HepG2 (cell line): ENCODE data around the gene COL18A1. TPM values are rescaled to one million over a fixed set of nuclear protein-coding genes. Genes with fewer than 3 reads are reported as not detected.

Experiments used
- CAMTA2 ChIP-seq: sonication (generic); formaldehyde crosslinking; IDR thresholded peaks from 2 replicates; pipeline ENCODE4 v1.4.0; 2020; ENCODE audit warnings: mild to moderate bottlenecking, missing genetic modification reagents, borderline replicate concordance
- CHCHD3 ChIP-seq: sonication (generic); formaldehyde crosslinking; IDR thresholded peaks from 2 replicates; pipeline ENCODE4 v1.8.0; 2022; ENCODE audit warnings: mild to moderate bottlenecking, missing genetic modification reagents, moderate library complexity
- CREM ChIP-seq, 2 experiments: sonication (generic) in 1 of 2; formaldehyde crosslinking in 1 of 2; IDR thresholded peaks; 2 replicates each; pipeline versions ENCODE4 v1.4.0 to v1.6.1; 2016 to 2020; ENCODE audit warnings: antibody characterized with exemption in 1 of 2, mild to moderate bottlenecking in 1 of 2, missing genetic modification reagents in 1 of 2
- HMG20A ChIP-seq: IDR thresholded peaks from 2 replicates; pipeline ENCODE4 v1.6.1; 2016; ENCODE audit warnings: borderline replicate concordance
- HNRNPUL1 ChIP-seq: fragments of 200-400 bp; formaldehyde crosslinking; IDR thresholded peaks from 2 replicates; pipeline ENCODE4 v1.6.1; 2017; ENCODE audit warnings: low read depth, mild to moderate bottlenecking, low read length, moderate library complexity
- KAT2B ChIP-seq: fragments of 150-350 bp; IDR thresholded peaks from 2 replicates; pipeline ENCODE4 v1.6.1; 2014; ENCODE audit warnings: low read depth, low read length, borderline replicate concordance
- MIXL1 ChIP-seq: IDR thresholded peaks from 2 replicates; pipeline ENCODE4 v1.6.1; 2016
- MTF2 ChIP-seq: sonication (generic); formaldehyde crosslinking; IDR thresholded peaks from 2 replicates; pipeline ENCODE4 v1.5.0; 2020; ENCODE audit warnings: missing genetic modification reagents, borderline replicate concordance
- PRMT3 ChIP-seq: sonication (generic); formaldehyde crosslinking; IDR thresholded peaks from 2 replicates; pipeline ENCODE4 v1.8.1; 2022; ENCODE audit warnings: low read depth, mild to moderate bottlenecking, moderate library complexity, missing genetic modification reagents, borderline replicate concordance
- RNF2 ChIP-seq: fragments of 450-650 bp; conservative IDR thresholded peaks from 2 replicates; pipeline ENCODE4 v1.6.1; 2016; ENCODE audit warnings: low read depth
- SP2 ChIP-seq: sonication (generic); formaldehyde crosslinking; IDR thresholded peaks from 2 replicates; pipeline ENCODE4 v1.5.1; 2020; ENCODE audit warnings: mild to moderate bottlenecking, missing genetic modification reagents
- SYNCRIP ChIP-seq: fragments of 200-400 bp; formaldehyde crosslinking; IDR thresholded peaks from 2 replicates; pipeline ENCODE4 v1.6.1; 2018; ENCODE audit warnings: mild to moderate bottlenecking, low read depth, low read length; ENCODE audit not compliant: insufficient read depth
- ZNF225 ChIP-seq: sonication (generic); formaldehyde crosslinking; IDR thresholded peaks from 2 replicates; pipeline ENCODE4 v1.4.0; 2020; ENCODE audit warnings: mild to moderate bottlenecking, missing genetic modification reagents
- ZNF431 ChIP-seq: sonication (generic); formaldehyde crosslinking; IDR thresholded peaks from 2 replicates; pipeline ENCODE4 v1.9.0; 2022; ENCODE audit warnings: missing genetic modification reagents, low read depth, mild to moderate bottlenecking, borderline replicate concordance
- ZNF660 ChIP-seq: sonication (generic); formaldehyde crosslinking; IDR thresholded peaks from 2 replicates; pipeline ENCODE4 v1.5.1; 2020; ENCODE audit warnings: mild to moderate bottlenecking, low read depth, missing genetic modification reagents, borderline replicate concordance
- ZNF772 ChIP-seq: sonication (generic); formaldehyde crosslinking; IDR thresholded peaks from 2 replicates; pipeline ENCODE4 v1.5.0; 2020; ENCODE audit warnings: mild to moderate bottlenecking, missing genetic modification reagents
- polyA plus RNA-seq, 8 experiments: library from polyadenylated mRNA; depleted of rRNA in 3 of 8; stranded (reverse) in 7 of 8; unstranded in 1 of 8; fragments of >200 nt; fragmentation: Illumina TruSeq in 4 of 8; extraction: Trizol in 4 of 8; gene quantifications; 2 replicates each; pipeline versions ENCODE4 v1.2.1 to v1.2.3, GENCODE V29; 2011 to 2016; ENCODE audit warnings: low read depth in 4 of 8, missing spikeins in 1 of 8, mixed read lengths in 1 of 8; ENCODE audit not compliant: insufficient read depth in 1 of 8
- total RNA-seq, 5 experiments: library from RNA; depleted of rRNA; stranded (reverse); fragments of >200 nt; fragmentation: Illumina TruSeq; extraction: Trizol; gene quantifications; 2 replicates each; pipeline ENCODE4 v1.2.3, GENCODE V29; 2016; ENCODE audit warnings: low read depth in 1 of 5
- TF ChIP-seq, protein P1 (sequence below), 2 experiments: sonication (generic) in 1 of 2; formaldehyde crosslinking in 1 of 2; IDR thresholded peaks; 2 replicates each; pipeline versions ENCODE4 v1.4.0 to v1.6.1; 2018 to 2020; ENCODE audit warnings: missing genetic modification reagents in 2 of 2, borderline replicate concordance in 1 of 2, low read depth in 1 of 2, mild to moderate bottlenecking in 1 of 2, missing biosample characterization in 1 of 2
- TF ChIP-seq, protein P2 (sequence below): IDR thresholded peaks from 2 replicates; pipeline ENCODE4 v1.6.1; 2018; ENCODE audit warnings: missing genetic modification reagents, mild to moderate bottlenecking, missing compliant biosample characterization
- TF ChIP-seq, protein P3 (sequence below): sonication (generic); formaldehyde crosslinking; IDR thresholded peaks from 2 replicates; pipeline ENCODE4 v1.8.1; 2023; ENCODE audit warnings: mild to moderate bottlenecking, inconsistent platforms, moderate library complexity, missing genetic modification reagents, borderline replicate concordance
- TF ChIP-seq, protein P4 (sequence below): sonication (generic); formaldehyde crosslinking; conservative IDR thresholded peaks from 2 replicates; pipeline ENCODE4 v1.4.0; 2020; ENCODE audit warnings: missing genetic modification reagents

COL18A1 gene
- total and polyA plus RNA-seq, 2 of the 13 experiments (the other 11 are each of a cell fraction or from before 2014, with no cell fraction given) = 79.0 to 102 TPM

DNA sequence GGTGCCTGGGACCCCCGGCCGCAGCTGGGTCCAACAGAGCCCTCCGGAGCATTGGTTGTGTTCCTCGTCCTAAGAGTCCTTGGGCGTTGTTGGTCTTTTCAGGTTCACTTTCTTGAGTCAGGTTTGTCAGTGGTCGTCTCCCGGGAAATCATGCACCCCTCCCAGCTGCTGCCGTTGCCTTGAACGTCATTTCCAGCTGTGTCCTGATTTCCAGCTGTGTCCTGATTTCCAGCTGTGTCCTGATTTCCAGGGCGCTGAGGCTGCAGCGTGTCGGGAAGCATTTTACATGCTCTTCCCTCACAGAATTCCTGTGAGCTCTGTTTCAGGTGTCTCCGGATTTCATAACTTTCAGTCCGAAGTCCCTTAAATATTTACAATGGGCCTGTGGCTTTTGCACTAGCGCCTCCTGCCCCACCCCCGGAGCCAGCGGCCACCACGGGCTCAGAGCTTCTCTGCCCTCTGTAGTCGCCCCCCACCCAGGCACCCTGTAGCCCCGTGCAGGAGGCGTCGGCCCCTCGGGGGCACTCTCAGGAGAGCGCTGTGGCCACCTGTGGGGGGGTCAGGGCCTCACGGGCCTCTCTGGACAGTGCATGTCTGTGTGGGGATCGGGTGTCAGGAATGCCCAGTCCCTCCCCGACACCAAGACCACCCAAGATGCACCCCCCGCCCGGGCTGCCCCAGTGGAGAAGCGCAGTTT is 66.7 kb downstream of the COL18A1 start (continued):
- no peak for TF ChIP-seq PRMT3 (CRISPR knock-in tag)
- no peak for TF ChIP-seq SYNCRIP
- peak; percentile 91 for TF ChIP-seq RNF2
- TF ChIP-seq ZNF431 (CRISPR knock-in tag) = 0 out of 2 replicates have a peak, but pooled peaks have one; percentile 66
- no peak for TF ChIP-seq ZNF660
- TF ChIP-seq SP2 (CRISPR knock-in tag) = no peak
- TF ChIP-seq, protein P1, sequence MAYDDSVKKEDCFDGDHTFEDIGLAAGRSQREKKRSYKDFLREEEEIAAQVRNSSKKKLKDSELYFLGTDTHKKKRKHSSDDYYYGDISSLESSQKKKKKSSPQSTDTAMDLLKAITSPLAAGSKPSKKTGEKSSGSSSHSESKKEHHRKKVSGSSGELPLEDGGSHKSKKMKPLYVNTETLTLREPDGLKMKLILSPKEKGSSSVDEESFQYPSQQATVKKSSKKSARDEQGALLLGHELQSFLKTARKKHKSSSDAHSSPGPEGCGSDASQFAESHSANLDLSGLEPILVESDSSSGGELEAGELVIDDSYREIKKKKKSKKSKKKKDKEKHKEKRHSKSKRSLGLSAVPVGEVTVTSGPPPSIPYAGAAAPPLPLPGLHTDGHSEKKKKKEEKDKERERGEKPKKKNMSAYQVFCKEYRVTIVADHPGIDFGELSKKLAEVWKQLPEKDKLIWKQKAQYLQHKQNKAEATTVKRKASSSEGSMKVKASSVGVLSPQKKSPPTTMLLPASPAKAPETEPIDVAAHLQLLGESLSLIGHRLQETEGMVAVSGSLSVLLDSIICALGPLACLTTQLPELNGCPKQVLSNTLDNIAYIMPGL (CRISPR knock-in tag; IDR thresholded peaks at IDR 0.05; ENCODE audit: borderline replicate concordance in 1 of 2, low read depth in 1 of 2) = peak in 1 of 2 experiments; percentile 22; a peak in 1 of 4 replicates
- no peak for TF ChIP-seq CAMTA2 (CRISPR knock-in tag)
- TF ChIP-seq KAT2B = no peak
- TF ChIP-seq, protein P2, sequence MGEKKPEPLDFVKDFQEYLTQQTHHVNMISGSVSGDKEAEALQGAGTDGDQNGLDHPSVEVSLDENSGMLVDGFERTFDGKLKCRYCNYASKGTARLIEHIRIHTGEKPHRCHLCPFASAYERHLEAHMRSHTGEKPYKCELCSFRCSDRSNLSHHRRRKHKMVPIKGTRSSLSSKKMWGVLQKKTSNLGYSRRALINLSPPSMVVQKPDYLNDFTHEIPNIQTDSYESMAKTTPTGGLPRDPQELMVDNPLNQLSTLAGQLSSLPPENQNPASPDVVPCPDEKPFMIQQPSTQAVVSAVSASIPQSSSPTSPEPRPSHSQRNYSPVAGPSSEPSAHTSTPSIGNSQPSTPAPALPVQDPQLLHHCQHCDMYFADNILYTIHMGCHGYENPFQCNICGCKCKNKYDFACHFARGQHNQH (CRISPR knock-in tag) = peak; percentile 90
- no peak for TF ChIP-seq CHCHD3 (CRISPR knock-in tag)
- TF ChIP-seq HNRNPUL1 = no peak
- TF ChIP-seq, protein P3, sequence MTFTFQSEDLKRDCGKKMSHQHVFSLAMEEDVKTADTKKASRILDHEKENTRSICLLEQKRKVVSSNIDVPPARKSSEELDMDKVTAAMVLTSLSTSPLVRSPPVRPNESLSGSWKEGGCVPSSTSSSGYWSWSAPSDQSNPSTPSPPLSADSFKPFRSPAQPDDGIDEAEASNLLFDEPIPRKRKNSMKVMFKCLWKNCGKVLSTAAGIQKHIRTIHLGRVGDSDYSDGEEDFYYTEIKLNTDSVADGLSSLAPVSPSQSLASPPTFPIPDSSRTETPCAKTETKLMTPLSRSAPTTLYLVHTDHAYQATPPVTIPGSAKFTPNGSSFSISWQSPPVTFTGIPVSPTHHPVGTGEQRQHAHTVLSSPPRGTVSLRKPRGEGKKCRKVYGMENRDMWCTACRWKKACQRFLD (CRISPR knock-in tag) = no peak
- TF ChIP-seq HMG20A (CRISPR knock-in tag) = peak; percentile 81; the same call in 1 of the 2 replicates
- TF ChIP-seq MTF2 (CRISPR knock-in tag) = no peak
- peak; percentile 32 for TF ChIP-seq ZNF772 (CRISPR knock-in tag)
- TF ChIP-seq, protein P4, sequence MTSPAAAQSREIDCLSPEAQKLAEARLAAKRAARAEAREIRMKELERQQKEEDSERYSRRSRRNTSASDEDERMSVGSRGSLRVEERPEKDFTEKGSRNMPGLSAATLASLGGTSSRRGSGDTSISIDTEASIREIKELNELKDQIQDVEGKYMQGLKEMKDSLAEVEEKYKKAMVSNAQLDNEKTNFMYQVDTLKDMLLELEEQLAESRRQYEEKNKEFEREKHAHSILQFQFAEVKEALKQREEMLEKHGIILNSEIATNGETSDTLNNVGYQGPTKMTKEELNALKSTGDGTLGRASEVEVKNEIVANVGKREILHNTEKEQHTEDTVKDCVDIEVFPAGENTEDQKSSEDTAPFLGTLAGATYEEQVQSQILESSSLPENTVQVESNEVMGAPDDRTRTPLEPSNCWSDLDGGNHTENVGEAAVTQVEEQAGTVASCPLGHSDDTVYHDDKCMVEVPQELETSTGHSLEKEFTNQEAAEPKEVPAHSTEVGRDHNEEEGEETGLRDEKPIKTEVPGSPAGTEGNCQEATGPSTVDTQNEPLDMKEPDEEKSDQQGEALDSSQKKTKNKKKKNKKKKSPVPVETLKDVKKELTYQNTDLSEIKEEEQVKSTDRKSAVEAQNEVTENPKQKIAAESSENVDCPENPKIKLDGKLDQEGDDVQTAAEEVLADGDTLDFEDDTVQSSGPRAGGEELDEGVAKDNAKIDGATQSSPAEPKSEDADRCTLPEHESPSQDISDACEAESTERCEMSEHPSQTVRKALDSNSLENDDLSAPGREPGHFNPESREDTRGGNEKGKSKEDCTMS (CRISPR knock-in tag) = no peak
- TF ChIP-seq CREM (IDR thresholded peaks at IDR 0.05) = peak; percentile 78
- TF ChIP-seq CREM (CRISPR knock-in tag; IDR thresholded peaks at IDR 0.05) = no peak
- peak; percentile 94 for TF ChIP-seq MIXL1 (CRISPR knock-in tag)
- TF ChIP-seq ZNF225 (CRISPR knock-in tag) = no peak; the same call in 1 of the 2 replicates
